Pancreas (tissue), 10 donors: ENCODE results near the gene SORT1. TPM values are rescaled to one million over a fixed set of nuclear protein-coding genes. Genes with fewer than 3 reads are reported as not detected.
"Not testable (repeated sequence)": the region's sequence is repeated elsewhere in the genome, so short reads cannot be mapped to it uniquely, and the experiment has no call there.

ENCODE experiments used
- ATAC-seq, 4 donors: fragments of 200-7000 bp; cut with Tn5 transposase; one replicate each; pipeline versions ENCODE4 v1.8.0 to v1.9.1; 2020; ENCODE audit warnings: mild to moderate bottlenecking in 4 of 4, moderate library complexity in 4 of 4
- DNase-seq, 6 donors: peaks; one replicate each; pipeline ENCODE4 v3.0.0-alpha.2; 2020
- FAIRE-seq: peaks from 2 replicates; lab custom pipeline; 2012; peaks lifted over from hg19 to GRCh38; lab: Jason Lieb, UNC
- H3K27ac ChIP-seq, 4 donors: fragments of 200-600 bp; sonication (generic); 1 replicate in 3 of 4; 2 replicates in 1 of 4; pipeline versions ENCODE4 v1.5.0 to v1.8.0; 2020
- H3K27me3 ChIP-seq, 4 donors: fragments of 200-600 bp; one replicate each; pipeline ENCODE4 v1.8.0; 2021
- H3K36me3 ChIP-seq, 3 donors: fragments of 200-600 bp; sonication (generic) in 1 of 3; one replicate each; pipeline versions ENCODE4 v1.5.0 to v1.8.0; 2020 to 2021
- H3K4me1 ChIP-seq, 3 donors: fragments of 200-600 bp; one replicate each; pipeline ENCODE4 v1.8.0; 2021
- H3K4me3 ChIP-seq, 4 donors: fragments of 200-600 bp; sonication (generic) in 2 of 4; one replicate each; pipeline versions ENCODE4 v1.5.0 to v1.8.0; 2020 to 2021
- H3K9me3 ChIP-seq, 4 donors: fragments of 200-600 bp; one replicate each; pipeline ENCODE4 v1.8.0; 2021
- CTCF ChIP-seq, 4 donors: fragments of 200-600 bp; sonication (generic) in 3 of 4; IDR thresholded peaks; one replicate each; pipeline versions ENCODE4 v1.5.0 to v1.8.0; 2021; ENCODE audit warnings: antibody characterized with exemption in 4 of 4
- WGBS, 2 donors: extraction: QIAGEN DNeasy Blood & Tissue Kit; methylation state at CpG; one replicate each; pipeline ENCODE4 v1.1.7; 2013; 5-methylcytosine and 5-hydroxymethylcytosine counted together
- intact Hi-C, 3 donors: fragments of 100-400 bp; cut with DNase I; formaldehyde crosslinking; loops; one replicate each; pipeline versions ENCODE4 v1.11.1 to v1.14.2; 2022
- polyA plus RNA-seq, 2 donors: library from polyadenylated mRNA; stranded (reverse); fragments of 200-250 nt; gene quantifications; one replicate each; pipeline ENCODE4 v1.2.3, GENCODE V29; 2013
- total RNA-seq, 6 donors: library from RNA; stranded (reverse); fragmentation: NEBNext Ultra II Directional in 4 of 6; extraction: Animal tissue kit (Norgen Biotek cat#: 25700) in 4 of 6; gene quantifications; one replicate each; pipeline versions ENCODE4 v1.2.1 to v1.2.4, GENCODE V29; 2021 to 2023
- donor health status: healthy with polysubstance abuse.
- donor health status: DM: no; HTN: no; CAD: no; lungs with moderate emphysema.
- donor health status: DM: no; HTN: no; CAD: no.
- donor health status: control.
- donor health status: control.
- donor health status: Bipolar disorder and iron deficiency.
- donor health status: DM: yes; HTN: yes; CAD: no.
- donor health status: DM: no; HTN: no; CAD: no.
- donor health status: DM: no; HTN: no; CAD: no.
- donor health status: DM: yes; HTN: yes; CAD: no.

SORT1 gene
- total and polyA plus RNA-seq, 8 donors: 10.4 to 60.7 (median 25.1) TPM

GRCh38 chr1:109312246-109312645 lies 85.5 kb downstream of the SORT1 start:
- WGBS, 2 donors: 83 to 93% methylated on average over 2 of the region's 2 CpGs
- H3K4me3 ChIP-seq: no peak overlapping the region
- DNase-seq (no peak), ATAC-seq (no peak), FAIRE-seq (no peak)
- no peaks in the 10 kb centered on the region for H3K9me3 ChIP-seq
- H3K36me3 ChIP-seq: peaks cover 0 to 7% (median 0%) of the 10 kb centered on the region in 3 donors
- TF ChIP-seq CTCF (IDR thresholded peaks at IDR 0.05): no peak
- H3K4me1 ChIP-seq: no peaks in the 10 kb centered on the region
- intact Hi-C loops: no loop called here
- no peaks in the 10 kb centered on the region for H3K27me3 ChIP-seq
- H3K27ac ChIP-seq: no peak overlapping the region

GRCh38 chr1:109309347-109309746 lies 88.4 kb downstream of the SORT1 start:
- ATAC-seq: no peak
- no peaks in the 10 kb centered on the region for H3K4me1 ChIP-seq
- intact Hi-C loops: no loop called here
- no peaks in the 10 kb centered on the region for H3K9me3 ChIP-seq
- DNase-seq: no peak
- 77 to 89% methylated on average over 2 of the region's 2 CpGs for WGBS, 2 donors
- H3K27me3 ChIP-seq: no peaks in the 10 kb centered on the region
- H3K27ac ChIP-seq: no peak overlapping the region
- no peak for FAIRE-seq
- H3K4me3 ChIP-seq: no peak overlapping the region
- TF ChIP-seq CTCF (IDR thresholded peaks at IDR 0.05): no peak
- peaks cover 0 to 7% (median 0%) of the 10 kb centered on the region in 3 donors for H3K36me3 ChIP-seq

GRCh38 chr1:109307274-109308021 lies 90.3 kb downstream of the SORT1 start:
- WGBS, 2 donors: 40 to 46% methylated on average over 14 of the region's 14 CpGs
- FAIRE-seq (no peak), DNase-seq (peak in 1 of 6 donors; percentile 55), ATAC-seq (peak in 3 of 4 donors; percentile 60 to 80 (median 76))
- no peaks in the 10 kb centered on the region for H3K9me3 ChIP-seq
- H3K27ac ChIP-seq: no peak overlapping the region
- H3K4me3 ChIP-seq: no peak overlapping the region
- intact Hi-C loops: no loop called here
- H3K36me3 ChIP-seq: peaks cover 0 to 4% (median 0%) of the 10 kb centered on the region in 3 donors
- H3K27me3 ChIP-seq: no peaks in the 10 kb centered on the region
- TF ChIP-seq CTCF (IDR thresholded peaks at IDR 0.05): no peak
- H3K4me1 ChIP-seq: no peaks in the 10 kb centered on the region

- Histone ChIP-seq H3K9me3 (no peaks in the 10 kb centered on the region), H3K27me3 (no peaks in the 10 kb centered on the region), H3K4me1 (no peaks in the 10 kb centered on the region), H3K4me3 (no peak within 1 kb of the TSS), H3K36me3 (no peaks in the 10 kb centered on the region), H3K27ac (no peak within 1 kb of the TSS)
- intact Hi-C loops: no loop called here
- WGBS, 2 donors: 65 to 66% methylated on average over 7 of the region's 7 CpGs
- FAIRE-seq (no peak), ATAC-seq (peak in 1 of 4 donors; percentile 35), DNase-seq (no peak)
- TF ChIP-seq CTCF (IDR thresholded peaks at IDR 0.05): no peak
Observed at GRCh38 chr1:109306832-109307273, 90.9 kb downstream of the SORT1 start, which contains the start of gene MYBPHL. Gene MYBPHL, minus strand, starts transcription at chr1:109307011. Its CDS starts 20 bp downstream, at chr1:109306991.

- H3K27me3 ChIP-seq, DNase-seq, H3K9me3 ChIP-seq, H3K36me3 ChIP-seq, H3K27ac ChIP-seq, ATAC-seq, H3K4me3 ChIP-seq, intact Hi-C loops, FAIRE-seq, H3K4me1 ChIP-seq: not testable (repeated sequence)
- WGBS, 2 donors: 50 to 51% methylated on average over 10 of the region's 10 CpGs
Observed at GRCh38 chr1:109305991-109306390, 91.7 kb downstream of the SORT1 start.
